Measurements from ENCODE around the gene VAMP2. TPM values are rescaled to one million over a fixed set of nuclear protein-coding genes. Genes with fewer than 3 reads are reported as not detected.

VAMP2 gene
- total and polyA plus RNA-seq, 9 of the 15 experiments (the other 6 are each of a cell fraction or from before 2014, with no cell fraction given) = 2.3 to 31.8 (median 6.0) TPM

- no peak for TF ChIP-seq RCOR1 (IDR thresholded peaks at IDR 0.05; ENCODE audit: borderline replicate concordance in 1 of 2, low read depth in 2 of 2, low read length in 2 of 2)
- no peak for TF ChIP-seq HIVEP1 (CRISPR knock-in tag; IDR thresholded peaks at IDR 0.05)
- peak in 2 of 3 experiments; percentile 4 to 7 for TF ChIP-seq YY1 (IDR thresholded peaks at IDR 0.05; ENCODE audit: borderline replicate concordance in 1 of 3, control insufficient read depth in 1 of 3, extremely low read depth in 1 of 3, insufficient read depth in 3 of 3, insufficient read length in 1 of 3, insufficient replicate concordance in 2 of 3, low read depth in 1 of 3, low read length in 2 of 3)
- no peak for TF ChIP-seq COPS2 (conservative IDR thresholded peaks at IDR 0.05)
- TF ChIP-seq PYGO2 (tag; IDR thresholded peaks at IDR 0.05) = no peak
- TF ChIP-seq FOXJ3 (CRISPR knock-in tag; IDR thresholded peaks at IDR 0.05) = no peak
- no peak for TF ChIP-seq CCAR2 (IDR thresholded peaks at IDR 0.05; ENCODE audit: low read depth, low read length)
- no peak for TF ChIP-seq ZBTB11 (CRISPR knock-in tag; IDR thresholded peaks at IDR 0.05)
- TF ChIP-seq GTF2E2 (tag; IDR thresholded peaks at IDR 0.05) = no peak
- TF ChIP-seq SIN3A (IDR thresholded peaks at IDR 0.05; ENCODE audit: borderline replicate concordance in 2 of 2, control insufficient read depth in 1 of 2, low read depth in 2 of 2, low read length in 2 of 2) = no peak
- no peak for TF ChIP-seq GTF2B (IDR thresholded peaks at IDR 0.05; ENCODE audit: extremely low read depth, insufficient read length)
- TF ChIP-seq HMBOX1 (IDR thresholded peaks at IDR 0.05) = peak; percentile 86
- no peak for TF ChIP-seq ZNF436 (CRISPR knock-in tag; IDR thresholded peaks at IDR 0.05)
- no peak for TF ChIP-seq ZNF146 (CRISPR knock-in tag; IDR thresholded peaks at IDR 0.05; ENCODE audit: unreplicated experiment)
- no peak for TF ChIP-seq TCF3 (CRISPR knock-in tag; IDR thresholded peaks at IDR 0.05)
- no peak for TF ChIP-seq MYBL2 (IDR thresholded peaks at IDR 0.05; ENCODE audit: low read depth)
- TF ChIP-seq MYBL2 (CRISPR knock-in tag; IDR thresholded peaks at IDR 0.05; ENCODE audit: borderline replicate concordance) = no peak
- no peak for TF ChIP-seq ZC3H8 (IDR thresholded peaks at IDR 0.05)
- peak; percentile 66 for TF ChIP-seq GTF2F1 (IDR thresholded peaks at IDR 0.05; ENCODE audit: low read depth, low read length)
- TF ChIP-seq NFIX (CRISPR knock-in tag; IDR thresholded peaks at IDR 0.05; ENCODE audit: low read depth) = no peak
- TF ChIP-seq, protein P1, sequence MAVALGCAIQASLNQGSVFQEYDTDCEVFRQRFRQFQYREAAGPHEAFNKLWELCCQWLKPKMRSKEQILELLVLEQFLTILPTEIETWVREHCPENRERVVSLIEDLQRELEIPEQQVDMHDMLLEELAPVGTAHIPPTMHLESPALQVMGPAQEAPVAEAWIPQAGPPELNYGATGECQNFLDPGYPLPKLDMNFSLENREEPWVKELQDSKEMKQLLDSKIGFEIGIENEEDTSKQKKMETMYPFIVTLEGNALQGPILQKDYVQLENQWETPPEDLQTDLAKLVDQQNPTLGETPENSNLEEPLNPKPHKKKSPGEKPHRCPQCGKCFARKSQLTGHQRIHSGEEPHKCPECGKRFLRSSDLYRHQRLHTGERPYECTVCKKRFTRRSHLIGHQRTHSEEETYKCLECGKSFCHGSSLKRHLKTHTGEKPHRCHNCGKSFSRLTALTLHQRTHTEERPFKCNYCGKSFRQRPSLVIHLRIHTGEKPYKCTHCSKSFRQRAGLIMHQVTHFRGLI (CRISPR knock-in tag; IDR thresholded peaks at IDR 0.05) = no peak
These were observed 24.2 kb upstream of the VAMP2 start (continued) for GRCh38 chr17:8186787-8187516.
